NCI-H510A treated with DMSO at 0.1 percent for 48 hours (cell line): ENCODE results near the gene SP140L.
"Not testable (repeated sequence)": the region's sequence is repeated elsewhere in the genome, so short reads cannot be mapped to it uniquely, and the experiment has no call there.

Experiments used
- DNase-seq: peaks from one replicate; lab custom pipeline; 2025; lab: John Stamatoyannopoulos, UW

SP140L gene

GRCh38 chr2:230362030-230362691 is 35.2 kb downstream of the SP140L start:
- no peak for DNase-seq

DNA sequence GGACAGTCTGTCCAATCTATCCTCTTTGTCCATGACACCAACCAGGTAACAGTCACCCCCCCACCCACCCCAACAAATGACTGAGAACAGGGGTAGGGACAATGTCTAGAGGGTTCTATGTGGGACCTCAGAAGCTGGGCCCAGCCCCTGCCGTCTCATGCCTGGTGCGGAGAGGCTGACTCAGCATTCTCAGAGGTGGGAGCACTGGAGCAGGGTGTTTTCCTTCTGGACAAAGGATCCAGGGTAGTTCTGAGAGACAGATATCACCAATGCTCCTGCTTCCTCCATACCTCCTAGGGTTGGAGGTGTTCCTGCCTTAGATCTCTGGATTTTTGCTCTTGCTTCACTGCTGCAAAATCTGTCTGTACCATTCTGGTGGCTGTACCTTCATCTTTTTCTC is 55.1 kb downstream of the SP140L start:
- DNase-seq: no peak

DNA sequence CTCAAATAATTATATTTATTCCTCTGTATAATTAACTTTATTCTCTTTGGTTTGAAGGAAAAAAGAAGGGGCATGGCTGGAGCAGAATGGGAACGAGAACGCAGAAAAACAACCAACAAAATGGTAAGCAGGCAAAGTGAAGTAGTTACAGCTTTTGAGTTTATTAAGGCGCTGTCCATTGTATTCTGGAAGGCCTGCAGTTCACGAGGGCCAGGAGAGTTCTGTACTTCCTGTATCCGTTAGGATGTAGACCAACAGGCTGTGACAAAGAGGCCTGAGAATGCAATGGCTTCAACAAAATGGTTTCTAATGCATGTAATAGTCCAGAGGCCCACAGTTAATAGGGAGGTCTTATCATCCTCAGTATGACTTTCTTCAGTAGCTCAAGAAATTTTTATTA is 56.5 kb downstream of the SP140L start:
- DNase-seq: no peak

GRCh38 chr2:230384986-230385385 is 58.0 kb downstream of the SP140L start:
- DNase-seq: no peak

DNA sequence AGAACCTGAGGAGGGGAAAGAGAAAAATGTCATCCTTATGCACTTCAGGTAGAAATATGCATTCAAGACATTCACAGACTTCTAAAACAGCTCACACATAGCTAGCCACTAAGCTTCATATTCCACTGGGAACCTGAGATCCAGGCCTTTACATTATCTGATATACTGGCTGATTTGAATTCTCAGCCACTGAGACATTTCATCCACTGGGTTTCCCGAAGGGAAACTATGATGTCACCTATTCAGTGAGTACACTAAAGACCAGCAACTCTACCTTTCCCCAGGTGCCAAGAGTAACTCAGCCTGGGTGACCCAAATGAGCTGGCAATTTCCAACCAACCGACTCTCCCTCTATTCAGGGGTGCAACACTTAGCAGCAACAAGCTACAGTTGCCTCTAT is 67.3 kb downstream of the SP140L start:
- DNase-seq: no peak

GRCh38 chr2:230398698-230399097 is 71.7 kb downstream of the SP140L start:
- DNase-seq: not testable (repeated sequence)

DNA sequence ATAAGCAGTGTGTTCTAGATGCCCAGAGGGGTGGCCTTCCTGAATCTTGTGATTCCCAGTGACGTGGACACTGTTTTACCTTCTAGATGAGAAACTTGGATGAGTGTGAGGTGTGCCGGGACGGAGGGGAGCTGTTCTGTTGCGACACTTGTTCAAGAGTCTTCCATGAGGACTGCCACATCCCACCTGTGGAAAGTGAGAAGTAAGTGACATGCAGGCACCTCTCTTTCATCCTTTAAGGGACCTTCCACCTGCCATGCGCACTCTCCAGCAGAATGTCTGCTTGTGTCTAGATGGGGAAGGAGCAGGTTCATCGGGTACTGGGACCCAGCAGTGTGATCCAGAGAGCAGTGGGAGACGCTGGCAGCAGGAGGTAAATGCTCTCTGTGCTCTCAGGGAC is 73.0 kb downstream of the SP140L start:
- DNase-seq: no peak

- DNase-seq: no peak
These were observed 73.5 kb downstream of the SP140L start for GRCh38 chr2:230400454-230400853.

GRCh38 chr2:230401026-230401425 is 74.0 kb downstream of the SP140L start:
- not testable (repeated sequence) for DNase-seq

- no peak for DNase-seq
These were observed 76.8 kb downstream of the SP140L start for GRCh38 chr2:230403746-230404145.

- no peak for DNase-seq
These were observed 78.8 kb downstream of the SP140L start for GRCh38 chr2:230405824-230406223.

DNA sequence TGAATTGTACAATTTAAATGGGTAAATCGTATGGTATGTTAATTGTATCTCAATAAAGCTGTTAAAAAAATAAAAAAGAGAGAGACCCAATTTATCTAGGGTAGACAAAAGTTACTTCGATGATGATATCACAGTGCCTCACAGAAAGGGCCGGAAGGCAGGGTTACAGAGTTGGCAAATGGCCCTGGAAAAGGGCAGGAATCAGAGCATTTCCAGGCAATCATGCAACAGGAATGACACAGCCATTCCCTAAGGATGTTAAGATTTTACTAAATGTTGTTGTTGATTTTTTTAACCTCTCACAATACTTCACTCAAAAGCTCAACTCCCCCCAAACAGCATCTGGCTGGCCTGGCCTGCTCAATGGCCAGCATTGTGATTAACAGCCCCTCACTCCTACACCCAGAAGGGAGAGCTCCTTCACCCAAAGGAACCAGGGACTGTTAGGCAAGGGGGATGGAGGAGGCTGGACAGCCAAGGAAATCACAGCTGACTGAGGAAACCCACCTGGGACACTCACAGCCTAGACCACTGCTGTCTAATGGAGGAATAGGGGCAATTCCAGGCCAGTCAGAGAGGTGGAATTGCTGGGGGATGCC is 81.3 kb downstream of the SP140L start:
- no peak for DNase-seq

DNA sequence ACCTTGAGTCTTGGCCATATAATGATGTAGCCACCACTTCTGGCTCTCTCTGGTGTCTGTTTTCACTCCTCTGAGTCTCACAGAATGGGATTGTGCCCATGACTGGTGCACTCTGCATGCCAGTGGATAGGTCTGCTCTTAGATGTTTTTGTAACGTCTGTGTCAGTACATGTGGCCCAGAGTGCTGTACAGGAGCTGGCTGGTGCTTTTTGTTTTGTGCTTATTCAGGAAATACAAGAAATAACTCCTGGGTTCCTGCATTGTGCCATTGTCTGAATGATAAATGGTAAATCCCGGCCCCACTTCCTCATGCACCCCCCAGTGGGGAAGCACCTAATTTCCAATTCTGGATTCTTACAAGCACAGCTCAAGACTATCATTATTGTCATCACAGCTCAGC is 82.3 kb downstream of the SP140L start:
- DNase-seq: not testable (repeated sequence)

GRCh38 chr2:230410263-230410662 is 83.3 kb downstream of the SP140L start:
- no peak for DNase-seq

- DNase-seq: no peak
These were observed 84.0 kb downstream of the SP140L start for GRCh38 chr2:230410861-230411569.

DNA sequence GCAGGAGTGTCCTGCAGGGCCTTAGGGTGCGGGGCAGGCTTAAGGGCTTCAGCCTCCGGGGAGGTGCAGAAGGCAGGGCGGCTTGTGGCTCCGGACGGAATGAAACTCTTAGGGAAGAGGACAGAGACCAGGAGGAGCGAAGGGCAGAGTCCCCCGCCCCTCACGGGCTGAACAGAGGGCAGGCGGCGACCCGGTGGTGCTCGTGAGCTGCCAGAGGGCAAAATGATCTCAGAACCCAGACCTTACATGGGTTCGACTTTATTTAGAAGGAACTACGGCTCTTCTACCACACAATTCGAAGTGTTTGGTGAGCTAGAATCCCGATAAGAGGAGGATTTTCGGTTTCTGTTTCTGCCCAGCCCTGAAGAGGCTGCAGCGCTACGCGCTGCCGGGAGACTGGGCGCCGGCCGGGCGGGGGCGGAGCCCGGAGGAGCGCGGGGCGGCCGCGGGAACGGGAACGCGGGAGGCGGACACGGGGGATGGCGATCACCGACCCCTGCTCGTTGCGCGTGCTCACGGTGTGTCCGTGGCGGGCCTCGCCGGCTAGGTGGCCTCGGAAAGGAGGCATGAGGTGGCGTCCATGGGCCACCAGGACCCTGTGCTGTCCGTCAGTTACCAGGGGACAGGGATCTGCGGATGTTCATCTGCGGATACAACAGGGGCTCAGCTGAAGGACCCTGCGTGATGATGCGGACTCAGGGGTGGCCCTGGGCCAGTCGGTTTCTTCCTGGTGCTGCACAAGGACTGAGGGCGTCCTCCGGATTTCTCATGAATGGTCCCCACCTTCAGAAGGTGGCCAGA is 84.8 kb downstream of the SP140L start:
- DNase-seq: peak; percentile 97

DNA sequence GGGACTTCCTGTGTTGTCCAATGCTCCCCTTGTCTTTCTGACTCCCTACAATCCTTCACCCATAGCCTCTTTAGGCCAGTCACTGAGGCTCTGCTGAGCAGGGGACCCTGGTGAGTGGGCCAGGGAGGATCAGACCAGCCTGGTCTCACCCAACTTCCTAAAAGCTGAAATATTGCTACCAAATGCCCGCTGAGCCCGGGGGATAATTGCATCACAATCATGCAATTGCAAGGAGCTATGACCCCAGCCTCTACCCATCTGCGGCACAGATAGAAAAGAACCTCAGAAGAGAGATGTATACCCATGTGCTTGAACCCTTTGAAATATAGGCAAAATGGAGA is 85.3 kb downstream of the SP140L start:
- no peak for DNase-seq

- no peak for DNase-seq
These were observed 85.9 kb downstream of the SP140L start for GRCh38 chr2:230412846-230413245.

- DNase-seq: no peak
These were observed 86.5 kb downstream of the SP140L start for GRCh38 chr2:230413479-230413878.

- no peak for DNase-seq
These were observed 87.3 kb downstream of the SP140L start for GRCh38 chr2:230414302-230414701.

DNA sequence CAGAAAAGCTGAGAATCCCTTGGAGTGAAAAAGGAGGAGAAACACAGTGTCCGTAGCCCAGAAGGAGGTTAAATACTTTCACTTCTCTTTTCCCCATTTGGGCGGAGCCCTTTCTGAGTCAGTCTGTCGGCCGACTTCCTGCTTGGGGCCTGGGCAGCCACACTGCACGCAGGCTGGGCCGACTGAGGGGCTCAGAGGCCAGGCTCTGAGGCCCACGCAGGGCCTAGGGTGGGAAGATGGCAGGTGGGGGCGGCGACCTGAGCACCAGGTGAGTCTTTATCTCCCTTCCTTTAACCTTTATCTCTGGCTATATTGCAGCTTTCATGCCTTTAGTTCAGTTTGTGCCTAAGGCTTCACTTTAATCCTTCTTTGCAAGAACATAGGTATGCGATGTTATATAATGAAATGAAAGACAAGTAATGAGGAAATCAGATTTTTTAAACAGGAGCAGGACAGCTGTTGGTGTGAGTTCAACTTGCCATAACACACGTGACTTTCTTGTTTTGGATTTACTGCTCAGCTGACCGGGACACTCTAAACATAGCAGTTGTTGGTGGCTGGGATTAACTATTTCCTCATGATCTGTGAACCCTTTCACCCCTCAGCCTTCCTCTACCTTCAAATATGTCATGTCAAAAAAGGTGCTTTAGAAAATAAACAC is 89.2 kb downstream of the SP140L start, which contains the start of gene SP100:
TSS of gene SP100 (plus strand) at position 141 of the 661 bp plus-strand sequence. CDS start at position 237, 96 bp downstream.
- peak; percentile 77 for DNase-seq

DNA sequence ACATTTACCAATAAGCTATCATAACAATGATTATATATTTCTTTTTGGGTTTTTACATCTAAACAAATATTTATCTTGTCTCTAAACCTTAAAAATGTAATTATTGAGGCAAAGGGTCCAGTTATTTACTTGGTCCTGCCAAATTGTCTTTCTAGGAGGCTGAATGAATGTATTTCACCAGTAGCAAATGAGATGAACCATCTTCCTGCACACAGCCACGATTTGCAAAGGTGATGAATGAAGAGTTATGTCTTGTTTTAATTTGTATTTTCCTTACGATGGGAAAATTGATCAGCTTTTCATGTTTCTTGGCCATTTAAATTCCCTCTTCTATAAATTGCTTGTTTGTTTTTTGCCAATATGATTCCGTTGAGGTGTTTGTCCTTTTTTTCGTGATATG is 90.4 kb downstream of the SP140L start:
- peak; percentile 43 for DNase-seq
